ENCODE measurements around the gene SELL.

DNA sequence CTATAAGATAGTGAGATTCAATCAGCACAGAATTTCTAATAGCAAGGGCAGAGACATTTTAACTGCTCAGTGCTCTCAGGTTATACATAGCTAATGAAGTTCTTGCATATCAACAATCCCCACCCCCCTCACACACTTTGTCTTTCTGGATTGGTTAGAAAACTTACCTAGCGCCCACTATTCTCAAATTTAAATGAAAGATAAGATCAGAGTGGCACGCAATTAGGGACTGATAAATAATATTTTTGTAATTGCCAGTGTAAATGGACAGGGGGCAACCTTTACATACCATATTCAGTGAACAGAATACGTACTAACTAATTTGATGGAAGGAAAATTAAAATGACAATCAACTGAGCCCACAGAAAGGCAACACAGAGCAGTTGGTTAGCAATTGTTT, 11.7 kb downstream of the SELL start:
- TF ChIP-seq CTCF (IDR thresholded peaks at IDR 0.05; ENCODE audit: insufficient read depth, low read length, poor library complexity, severe bottlenecking): no peak
- TF ChIP-seq EZH2phosphoT487 (conservative IDR thresholded peaks at IDR 0.05; ENCODE audit: low read length): no peak

Data from SU-DHL-6 (cell line).